ENCODE data around the gene ADD2. TPM values are rescaled to one million over a fixed set of nuclear protein-coding genes. Genes with fewer than 3 reads are reported as not detected.
A peak's percentile ranks its signal among the peaks of the same experiment; 100 is the strongest.

The ADD2 gene
- total RNA-seq, 1 experiment from 2014 or later = 0.23 TPM

DNA sequence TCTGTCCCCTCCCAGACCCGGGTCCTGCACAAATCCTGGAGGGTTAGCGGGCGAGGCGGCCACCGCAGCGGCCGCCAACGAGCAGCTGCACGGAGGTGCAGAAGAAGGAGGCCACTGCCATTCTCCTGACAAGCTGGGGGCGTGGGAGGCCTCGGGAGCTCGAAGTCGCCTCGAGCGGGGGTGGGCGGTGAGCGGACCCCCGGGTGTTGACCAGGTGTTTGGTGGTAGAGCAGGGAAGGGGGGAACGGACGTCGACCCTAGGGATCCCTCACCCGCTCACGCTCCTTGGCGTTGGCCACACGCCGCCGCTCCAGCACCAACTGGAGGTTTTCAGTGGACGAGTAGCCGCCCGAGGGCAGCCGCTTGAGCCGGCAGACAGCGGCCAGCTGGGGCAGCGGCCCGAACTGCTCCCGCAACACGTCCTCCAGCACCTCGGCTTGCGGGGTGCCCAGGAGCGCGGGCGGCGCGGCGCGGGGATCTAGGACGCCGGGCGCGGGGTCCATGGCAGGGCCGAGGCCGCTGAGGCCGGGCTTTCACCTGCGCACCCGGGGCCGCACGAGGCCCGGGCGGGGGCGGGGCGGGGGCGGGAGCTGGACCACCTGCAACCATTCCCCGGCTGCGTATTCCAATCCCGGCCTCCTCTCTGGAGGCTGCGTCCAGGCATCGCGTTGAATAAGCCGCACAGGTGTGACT is 22.3 kb upstream of the ADD2 start, which contains the start of gene FIGLA:
Gene FIGLA, minus strand, starts transcription at position 508 of the 693 bp plus-strand sequence. Its CDS starts 5 bp downstream, at position 503.
- ChIA-PET POLR2A (interaction anchor here (0.6 kb wide), 1 partner anchor 61 kb away, joined by 3 read pairs; no protein-coding TSS in a partner anchor), CTCF (interaction anchor here (0.6 to 1.8 kb wide), 10 partner anchors 11 to 486 kb away, joined by 3 to 7 read pairs (median 4); no protein-coding TSS in a partner anchor)
- Mint-ChIP-seq H3K36me3 (ENCODE audit: insufficient read depth, unreplicated experiment) (no peaks in the 10 kb centered on the region), H3K4me1 (ENCODE audit: insufficient read depth, unreplicated experiment) (peaks cover 5% of the 10 kb centered on the region), H3K4me3 (ENCODE audit: unreplicated experiment) (peak within 1 kb of the TSS; percentile 52), H3K27me3 (ENCODE audit: insufficient read depth, unreplicated experiment) (peaks cover 63% of the 10 kb centered on the region), H3K9me3 (ENCODE audit: unreplicated experiment) (no peaks in the 10 kb centered on the region), H3K27ac (ENCODE audit: low read depth, unreplicated experiment) (no peak within 1 kb of the TSS)
- intact Hi-C loops (cut with micrococcal nuclease) = no loop called here
- TF ChIP-seq, protein P1, sequence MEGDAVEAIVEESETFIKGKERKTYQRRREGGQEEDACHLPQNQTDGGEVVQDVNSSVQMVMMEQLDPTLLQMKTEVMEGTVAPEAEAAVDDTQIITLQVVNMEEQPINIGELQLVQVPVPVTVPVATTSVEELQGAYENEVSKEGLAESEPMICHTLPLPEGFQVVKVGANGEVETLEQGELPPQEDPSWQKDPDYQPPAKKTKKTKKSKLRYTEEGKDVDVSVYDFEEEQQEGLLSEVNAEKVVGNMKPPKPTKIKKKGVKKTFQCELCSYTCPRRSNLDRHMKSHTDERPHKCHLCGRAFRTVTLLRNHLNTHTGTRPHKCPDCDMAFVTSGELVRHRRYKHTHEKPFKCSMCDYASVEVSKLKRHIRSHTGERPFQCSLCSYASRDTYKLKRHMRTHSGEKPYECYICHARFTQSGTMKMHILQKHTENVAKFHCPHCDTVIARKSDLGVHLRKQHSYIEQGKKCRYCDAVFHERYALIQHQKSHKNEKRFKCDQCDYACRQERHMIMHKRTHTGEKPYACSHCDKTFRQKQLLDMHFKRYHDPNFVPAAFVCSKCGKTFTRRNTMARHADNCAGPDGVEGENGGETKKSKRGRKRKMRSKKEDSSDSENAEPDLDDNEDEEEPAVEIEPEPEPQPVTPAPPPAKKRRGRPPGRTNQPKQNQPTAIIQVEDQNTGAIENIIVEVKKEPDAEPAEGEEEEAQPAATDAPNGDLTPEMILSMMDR (IDR thresholded peaks at IDR 0.05; ENCODE audit: unreplicated experiment) = no peak
- DNase-seq (ENCODE audit: unreplicated experiment) = no peak
- no TSS peak for BruUV-seq (replicated peaks)

DNA sequence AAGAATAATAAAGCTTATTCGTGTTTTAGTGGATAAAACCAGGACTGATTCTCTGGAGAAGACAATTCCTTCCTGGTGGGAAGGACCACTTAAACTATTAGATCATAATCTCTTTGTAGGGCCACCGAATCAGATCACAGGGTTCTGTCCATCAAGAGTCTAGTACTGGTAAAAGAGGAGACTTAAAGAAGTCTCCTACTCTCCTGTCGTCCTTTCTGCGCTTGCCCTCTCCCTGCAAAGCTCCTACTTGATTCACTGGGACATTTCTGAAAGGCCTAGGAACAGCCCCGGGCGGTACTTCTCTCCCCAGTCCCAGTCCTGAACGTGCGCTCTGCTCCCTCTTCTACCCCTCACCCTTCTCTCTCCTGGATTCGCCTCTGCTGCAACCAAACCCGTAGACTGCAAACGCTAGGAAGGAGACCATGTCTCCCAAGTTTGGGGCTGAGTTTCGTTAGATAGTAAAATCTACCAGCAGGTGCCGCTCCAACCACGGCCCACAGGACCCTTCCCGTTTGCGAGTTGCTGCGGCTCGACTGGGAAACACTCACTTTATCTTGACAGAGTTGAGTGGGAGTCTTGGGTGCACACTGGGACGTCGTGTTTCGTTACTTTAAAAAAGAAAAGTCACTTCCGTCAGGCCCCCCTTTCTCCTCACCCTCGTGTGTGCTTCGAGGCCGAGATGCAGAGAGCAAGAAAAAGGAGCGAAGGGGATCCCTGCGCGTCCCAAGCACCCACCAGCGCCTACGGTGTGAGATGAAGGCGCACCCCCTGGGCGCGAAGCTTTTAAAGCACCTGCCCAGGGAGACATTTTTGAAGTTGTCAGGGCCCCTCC is 21.5 kb upstream of the ADD2 start:
- no TSS peak for BruUV-seq (replicated peaks)
- intact Hi-C loops (cut with micrococcal nuclease) = loop anchor here (1.0 kb wide), 2 partner anchors 82 to 158 kb away; no protein-coding TSS in a partner anchor
- TF ChIP-seq, protein P1 (IDR thresholded peaks at IDR 0.05; ENCODE audit: unreplicated experiment) = peak; percentile 53
- H3K27ac Mint-ChIP-seq (ENCODE audit: low read depth, unreplicated experiment) = no peak overlapping the region
- peak; percentile 63 for DNase-seq (ENCODE audit: unreplicated experiment)
- no peaks in the 10 kb centered on the region for H3K36me3 Mint-ChIP-seq (ENCODE audit: insufficient read depth, unreplicated experiment)
- POLR2A ChIA-PET = interaction anchor here (0.6 kb wide), 1 partner anchor 62 kb away, joined by 3 read pairs; no protein-coding TSS in a partner anchor
- peak overlapping the region; percentile 52 for H3K4me3 Mint-ChIP-seq (ENCODE audit: unreplicated experiment)
- CTCF ChIA-PET = interaction anchor here (0.6 to 2.0 kb wide), 22 partner anchors 9 to 485 kb away, joined by 3 to 13 read pairs (median 4); no protein-coding TSS in a partner anchor
- H3K27me3 Mint-ChIP-seq (ENCODE audit: insufficient read depth, unreplicated experiment) = peaks cover 56% of the 10 kb centered on the region
- H3K4me1 Mint-ChIP-seq (ENCODE audit: insufficient read depth, unreplicated experiment) = peaks cover 5% of the 10 kb centered on the region
- H3K9me3 Mint-ChIP-seq (ENCODE audit: unreplicated experiment) = no peaks in the 10 kb centered on the region

DNA sequence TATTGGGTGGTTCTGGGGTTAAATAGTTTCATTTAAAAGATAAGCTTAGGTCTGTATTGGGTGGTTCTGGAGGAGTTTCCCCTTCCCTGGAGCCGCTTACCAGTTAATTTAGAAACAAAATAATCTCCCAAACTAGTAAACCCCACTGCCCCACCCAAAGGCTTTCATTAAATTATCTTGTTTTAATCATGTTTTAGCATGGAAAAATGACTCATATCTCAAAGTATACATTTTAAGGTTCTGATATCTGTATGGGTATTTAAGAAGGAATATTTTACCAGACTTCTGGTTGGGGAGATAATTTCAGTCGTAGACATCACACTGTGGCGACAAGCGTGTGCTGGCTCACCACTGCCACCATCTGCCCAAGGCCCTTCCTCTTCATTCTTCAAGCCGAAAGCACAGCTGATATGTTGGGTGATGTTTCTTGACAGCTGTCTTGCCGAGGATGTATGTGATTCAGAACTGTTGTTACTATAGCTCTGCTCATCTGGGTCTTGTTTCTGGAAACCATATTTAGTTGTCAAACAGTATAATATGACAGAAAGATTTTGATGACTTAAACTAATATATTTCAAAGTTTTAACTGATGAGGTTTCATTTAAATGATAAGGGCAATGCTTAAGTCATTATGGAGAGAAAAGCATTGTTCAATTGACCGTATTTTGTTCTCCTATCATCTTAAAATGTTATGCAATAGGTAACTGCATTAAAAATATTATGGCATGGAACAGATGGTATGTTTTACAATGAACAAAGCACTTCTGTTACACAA is 17.3 kb upstream of the ADD2 start:
- TF ChIP-seq, protein P1 (IDR thresholded peaks at IDR 0.05; ENCODE audit: unreplicated experiment) = peak; percentile 51
- intact Hi-C loops (cut with micrococcal nuclease) = loop anchor here (1.0 kb wide), 3 partner anchors 98 to 481 kb away; no protein-coding TSS in a partner anchor

More for the DNA sequence above, 17.3 kb upstream of the ADD2 start:
- peaks cover 29% of the 10 kb centered on the region for H3K27me3 Mint-ChIP-seq (ENCODE audit: insufficient read depth, unreplicated experiment)
- H3K4me3 Mint-ChIP-seq (ENCODE audit: unreplicated experiment) = no peak overlapping the region
- no peak overlapping the region for H3K27ac Mint-ChIP-seq (ENCODE audit: low read depth, unreplicated experiment)
- no peaks in the 10 kb centered on the region for H3K9me3 Mint-ChIP-seq (ENCODE audit: unreplicated experiment)
- CTCF ChIA-PET = interaction anchor here (0.6 to 3.0 kb wide), 19 partner anchors 9 to 483 kb away, joined by 3 to 16 read pairs (median 4); partner anchors contain the start of gene FAM136A
- H3K36me3 Mint-ChIP-seq (ENCODE audit: insufficient read depth, unreplicated experiment) = no peaks in the 10 kb centered on the region
- POLR2A ChIA-PET = interaction anchor here (0.6 to 1.2 kb wide), 3 partner anchors 129 to 481 kb away, joined by 3 read pairs; no protein-coding TSS in a partner anchor
- DNase-seq (ENCODE audit: unreplicated experiment) = peak; percentile 64
- no TSS peak for BruUV-seq (replicated peaks)
- peaks cover 6% of the 10 kb centered on the region for H3K4me1 Mint-ChIP-seq (ENCODE audit: insufficient read depth, unreplicated experiment)
